Right ventricle myocardium inferior (tissue), 1 donor: Measurements from ENCODE around the gene UBXN7. TPM values are rescaled to one million over a fixed set of nuclear protein-coding genes. Genes with fewer than 3 reads are reported as not detected.
"Not testable (repeated sequence)": the region's sequence is repeated elsewhere in the genome, so short reads cannot be mapped to it uniquely, and the experiment has no call there.

ENCODE experiments used
- ATAC-seq: fragments of 200-7000 bp; cut with Tn5 transposase; one replicate; pipeline ENCODE4 v1.9.1; 2020; ENCODE audit warnings: mild to moderate bottlenecking, moderate library complexity
- DNase-seq: peaks from one replicate; pipeline ENCODE4 v3.0.0; 2021; ENCODE audit errors: missing footprints
- intact Hi-C: fragments of 100-400 bp; cut with DNase I; formaldehyde crosslinking; loops from one replicate; pipeline ENCODE4 v1.11.0; 2022
- total RNA-seq: library from RNA; stranded (reverse); fragmentation: NEBNext Ultra II Directional; extraction: Animal tissue kit (Norgen Biotek cat#: 25700); gene quantifications from one replicate; pipeline ENCODE4 v1.2.1, GENCODE V29; 2021
- donor health status: DM: no; HTN: yes; CAD: no; lungs with severe emphysema.

UBXN7 gene
- total RNA-seq, 1 donor from 2014 or later: 31.1 TPM

- DNase-seq (no peak), ATAC-seq (no peak)
- intact Hi-C loops: no loop called here
Observed at GRCh38 chr3:196334982-196335381, 97.2 kb downstream of the UBXN7 start.

- DNase-seq (no peak), ATAC-seq (peak; percentile 42)
- intact Hi-C loops: no loop called here
Observed at GRCh38 chr3:196332168-196332567, 100.1 kb downstream of the UBXN7 start.

- intact Hi-C loops: no loop called here
- ATAC-seq (no peak), DNase-seq (no peak)
Observed at GRCh38 chr3:196327405-196327804, 104.8 kb downstream of the UBXN7 start.

GRCh38 chr3:196326936-196327335 lies 105.3 kb downstream of the UBXN7 start:
- DNase-seq: no peak
- no peak for ATAC-seq
- intact Hi-C loops: no loop called here

DNA sequence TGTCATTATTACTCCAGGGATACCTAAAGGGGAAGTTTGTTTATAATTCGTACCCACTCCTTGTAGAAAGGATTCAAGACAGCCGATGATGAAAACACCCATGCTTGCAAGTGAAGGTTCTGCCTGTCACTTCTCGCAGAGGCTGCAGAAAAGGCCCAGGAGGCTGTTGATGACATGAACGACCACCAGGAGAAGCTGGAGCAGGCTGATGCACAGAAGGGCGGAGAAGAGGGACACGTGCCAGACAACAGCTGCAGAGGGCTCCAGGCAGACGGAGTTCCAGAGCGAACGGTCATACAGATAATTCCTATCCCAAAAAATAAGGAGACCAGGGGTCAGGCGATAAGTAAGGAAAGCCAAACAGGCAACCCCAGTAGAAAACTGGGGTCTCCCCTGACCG lies 108.5 kb downstream of the UBXN7 start:
- DNase-seq (no peak), ATAC-seq (no peak)
- intact Hi-C loops: no loop called here

DNA sequence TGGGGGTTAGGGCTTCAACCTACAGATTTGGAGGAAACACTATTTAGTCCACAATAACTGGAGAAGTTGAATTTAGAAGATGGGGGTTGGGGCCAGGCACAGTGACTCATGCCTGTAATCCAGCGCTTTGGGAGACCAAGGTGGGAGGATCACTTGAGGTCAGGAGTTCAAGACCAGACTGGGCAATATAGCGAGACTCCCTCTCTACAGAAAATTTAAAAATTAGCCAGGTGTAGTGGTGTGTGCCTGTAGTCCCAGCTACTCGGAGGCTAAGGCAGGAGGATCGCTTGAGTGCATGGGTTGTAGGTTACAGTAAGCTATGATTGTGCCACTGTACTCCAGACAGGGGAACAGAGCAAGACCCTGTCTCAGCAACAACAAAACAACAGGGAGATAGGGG lies 109.2 kb downstream of the UBXN7 start:
- DNase-seq: no peak
- intact Hi-C loops: no loop called here
- no peak for ATAC-seq

GRCh38 chr3:196321162-196321561 lies 111.1 kb downstream of the UBXN7 start:
- ATAC-seq (no peak), DNase-seq (no peak)
- intact Hi-C loops: no loop called here

GRCh38 chr3:196320137-196320536 lies 112.1 kb downstream of the UBXN7 start:
- no peak for ATAC-seq
- no peak for DNase-seq
- intact Hi-C loops: no loop called here

- peak; percentile 99 for ATAC-seq
- intact Hi-C loops: loop anchor here (1.0 to 5.0 kb wide), 2 partner anchors 31 to 114 kb away; partner anchors contain the start of genes PCYT1A and UBXN7
- DNase-seq: peak; percentile 94
Observed at GRCh38 chr3:196317687-196318467, 114.3 kb downstream of the UBXN7 start, which contains the start of gene DYNLT2B. Gene DYNLT2B, minus strand, starts transcription at chr3:196318240. Its CDS starts 88 bp downstream, at chr3:196318152.

GRCh38 chr3:196316799-196317686 lies 115.2 kb downstream of the UBXN7 start:
- intact Hi-C loops: loop anchor here (5.0 kb wide), 1 partner anchor 115 kb away; the partner anchor contains the start of gene UBXN7
- not testable (repeated sequence) for ATAC-seq, DNase-seq

DNA sequence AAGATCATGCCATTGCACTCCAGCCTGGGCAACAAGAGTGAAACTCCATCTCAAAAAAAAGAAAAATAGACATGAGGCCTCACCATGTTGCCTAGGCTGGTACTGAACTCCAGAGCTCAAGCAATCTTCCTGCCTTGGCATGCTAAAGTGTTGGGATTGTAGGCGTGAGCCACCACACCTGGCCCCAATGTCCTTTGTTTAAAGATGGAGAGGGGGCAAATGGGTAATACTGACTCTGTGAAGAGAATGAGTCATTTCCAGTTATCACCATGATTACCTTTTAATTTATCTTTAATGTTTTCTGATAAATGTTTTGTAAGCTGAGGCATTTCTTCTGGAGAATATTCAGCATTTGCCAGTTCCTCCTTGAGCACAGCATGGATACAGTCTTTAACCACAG lies 116.4 kb downstream of the UBXN7 start:
- intact Hi-C loops: loop anchor here (5.0 kb wide), 1 partner anchor 116 kb away; the partner anchor contains the start of gene UBXN7
- DNase-seq: no peak

DNA sequence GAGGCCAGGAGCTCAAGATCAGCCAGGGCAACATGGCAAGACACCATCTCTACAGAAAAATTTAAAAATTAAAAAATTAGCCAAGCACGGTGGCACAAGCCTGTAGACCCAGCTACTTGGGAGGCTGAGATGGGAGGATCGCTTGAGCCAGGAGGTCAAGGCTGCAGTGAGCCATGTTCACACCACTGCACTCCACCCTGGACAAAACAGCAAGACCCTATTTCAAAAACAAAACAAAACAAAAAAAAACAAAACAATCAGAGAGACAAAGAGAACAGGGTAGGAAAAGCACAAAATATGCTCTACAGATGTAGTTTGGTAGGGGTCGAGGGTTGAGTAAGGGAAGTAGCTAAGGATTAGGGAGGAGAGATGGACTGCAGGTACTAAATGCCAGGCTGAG lies 117.6 kb downstream of the UBXN7 start:
- no peak for DNase-seq
- intact Hi-C loops: no loop called here

More for the DNA sequence above, 116.4 kb downstream of the UBXN7 start:
- no peak for ATAC-seq

DNA sequence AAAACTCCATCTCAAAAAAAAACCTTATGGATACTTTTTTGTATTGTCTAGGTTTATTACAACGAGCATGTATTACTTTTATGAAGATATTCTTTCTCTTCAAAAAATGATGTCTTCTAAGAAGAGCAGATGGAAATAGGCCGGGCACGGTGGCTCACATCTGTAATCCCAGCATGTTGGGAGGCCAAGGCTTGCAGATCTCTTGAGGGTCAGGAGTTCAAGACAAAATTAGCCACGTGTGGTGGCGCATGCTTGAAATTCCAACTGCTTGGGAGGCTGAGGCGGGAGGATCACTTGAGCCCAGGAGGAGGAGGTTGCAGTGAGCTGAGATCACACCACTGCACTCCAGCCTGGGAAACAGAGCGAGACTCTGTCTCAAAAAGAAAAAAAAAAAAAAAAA lies 118.1 kb downstream of the UBXN7 start:
- ATAC-seq, DNase-seq, intact Hi-C loops: not testable (repeated sequence)

More for the DNA sequence above, 117.6 kb downstream of the UBXN7 start:
- no peak for ATAC-seq

GRCh38 chr3:196302960-196303359 lies 129.3 kb downstream of the UBXN7 start:
- DNase-seq, ATAC-seq, intact Hi-C loops: not testable (repeated sequence)

GRCh38 chr3:196302551-196302950 lies 129.7 kb downstream of the UBXN7 start:
- DNase-seq, ATAC-seq, intact Hi-C loops: not testable (repeated sequence)

GRCh38 chr3:196298521-196298920 lies 133.7 kb downstream of the UBXN7 start:
- no peak for ATAC-seq

More at GRCh38 chr3:196298521-196298920, 133.7 kb downstream of the UBXN7 start:
- intact Hi-C loops: no loop called here
- DNase-seq: no peak
